Measurements from ENCODE around the gene ZBTB17. TPM values are rescaled to one million over a fixed set of nuclear protein-coding genes. Genes with fewer than 3 reads are reported as not detected.

The ZBTB17 gene
- total and polyA plus RNA-seq, 2 of the 8 experiments (the other 6 are each of a cell fraction or from before 2014, with no cell fraction given), result 24.7 to 36.2 TPM

DNA sequence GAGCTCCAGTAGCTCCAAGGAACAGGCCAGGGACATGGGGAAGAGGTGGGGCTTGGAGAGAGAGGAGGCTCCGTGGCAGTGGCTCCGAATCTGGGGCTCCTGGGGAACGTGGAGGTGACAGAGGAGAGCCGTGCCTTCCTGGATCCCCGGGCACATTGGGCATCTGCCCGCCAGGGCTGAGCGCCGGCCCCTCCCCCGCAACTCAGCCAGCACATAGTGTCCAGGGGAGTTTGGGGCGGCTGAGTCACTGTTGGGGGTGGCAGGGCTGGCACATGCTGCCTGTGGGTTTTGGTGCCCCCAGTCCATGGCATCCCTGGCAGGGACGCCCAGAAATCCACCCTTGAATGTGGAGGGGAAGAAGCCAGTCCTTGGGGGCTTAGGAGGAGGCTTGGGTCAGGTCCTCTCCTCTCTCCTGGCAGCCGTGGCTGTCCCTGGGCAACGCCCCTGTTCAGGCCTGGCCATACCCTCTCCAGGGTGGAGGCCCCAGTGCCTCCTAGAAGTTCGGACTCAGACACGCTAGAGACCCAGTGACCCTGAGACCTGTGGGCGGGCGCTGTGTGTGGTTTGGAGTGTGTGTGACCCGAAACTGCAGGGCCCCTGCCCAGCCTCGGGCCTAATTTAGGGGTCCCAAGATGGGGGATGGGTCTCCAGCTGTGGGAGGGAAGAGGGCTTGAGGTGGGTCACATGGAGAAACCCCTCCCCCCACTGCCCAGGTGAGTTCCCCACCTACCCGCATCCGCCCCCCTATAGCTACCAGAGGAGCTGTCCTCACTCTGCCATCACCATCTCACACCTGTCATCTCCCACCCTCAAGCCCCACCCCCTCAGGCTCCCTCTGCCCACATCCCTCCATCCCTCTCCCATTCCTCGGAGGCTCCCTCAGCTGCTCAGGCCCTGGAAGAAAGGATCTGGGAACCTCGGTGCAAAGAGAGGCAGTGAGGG, 40.3 kb upstream of the ZBTB17 start:
- Histone ChIP-seq H4K91ac (replicated peaks; ENCODE audit: insufficient read length, low read length) (no peak overlapping the region), H4K20me1 (replicated peaks in 1 of 2; ENCODE audit: control insufficient read depth in 1 of 2, insufficient read depth in 2 of 2, low read length in 2 of 2) (no peaks in the 10 kb centered on the region), H3K4me3 (ENCODE audit: extremely low read depth in 1 of 4, insufficient read depth in 2 of 4, low read depth in 3 of 4, low read length in 4 of 4) (no peak overlapping the region), H3K23ac (ENCODE audit: insufficient read length) (no peak overlapping the region), H3K9ac (replicated peaks in 1 of 4; ENCODE audit: extremely low read depth in 1 of 4, low read depth in 3 of 4, low read length in 3 of 4) (no peak overlapping the region), H4K8ac (ENCODE audit: extremely low read depth, insufficient read depth, low read length) (peak overlapping the region; percentile 26; the same call in 1 of the 2 replicates), H3K36me3 (ENCODE audit: control insufficient read depth in 2 of 4, insufficient read depth in 4 of 4, low read length in 3 of 4) (no peaks in the 10 kb centered on the region), H4K5ac (ENCODE audit: insufficient read length, low read depth, low read length) (no peak overlapping the region), H3K18ac (ENCODE audit: extremely low read depth, low read length) (no peak overlapping the region), H3K79me1 (ENCODE audit: low read depth, low read length) (no peaks in the 10 kb centered on the region), H3K9me3 (ENCODE audit: insufficient read depth in 2 of 2, low read depth in 1 of 2, low read length in 1 of 2) (no peaks in the 10 kb centered on the region), H2BK20ac (ENCODE audit: low read length) (no peak overlapping the region), H3K4me1 (replicated peaks in 1 of 4; ENCODE audit: control insufficient read depth in 3 of 4, insufficient read depth in 4 of 4, low read length in 3 of 4) (peaks cover 5 to 37% (median 22%) of the 10 kb centered on the region in 4 experiments), H2BK15ac (ENCODE audit: low read length) (peak overlapping the region; percentile 81; the same call in 1 of the 2 replicates), H2AFZ (ENCODE audit: low read length) (no peak overlapping the region), H3K4ac (replicated peaks; ENCODE audit: insufficient read length, low read depth, low read length) (no peak overlapping the region), H2AK5ac (ENCODE audit: low read depth, low read length) (no peak overlapping the region), H3K27ac (ENCODE audit: low read depth, low read length) (no peak overlapping the region), H3K27me3 (replicated peaks in 1 of 4; ENCODE audit: control insufficient read depth in 3 of 4, extremely low read depth in 1 of 4, insufficient read depth in 3 of 4, low read length in 3 of 4) (peaks cover 0 to 2% (median 0%) of the 10 kb centered on the region in 4 experiments; a peak in 1 of 7 replicates), H3K23me2 (ENCODE audit: low read depth, low read length) (no peaks in the 10 kb centered on the region; the same call in 1 of the 2 replicates), H3K4me2 (ENCODE audit: insufficient read depth in 1 of 2, low read depth in 2 of 2, low read length in 2 of 2) (no peak overlapping the region), H2BK5ac (ENCODE audit: low read depth, low read length) (peak overlapping the region; percentile 16; the same call in 1 of the 2 replicates), H2BK12ac (ENCODE audit: low read depth, low read length) (peak overlapping the region; percentile 68; the same call in 1 of the 2 replicates), H2BK120ac (replicated peaks; ENCODE audit: low read depth, low read length) (no peak overlapping the region), H3K79me2 (ENCODE audit: control insufficient read depth in 1 of 2, insufficient read depth in 2 of 2, low read length in 2 of 2) (no peaks in the 10 kb centered on the region), H3K56ac (replicated peaks; ENCODE audit: insufficient read length, low read depth, low read length) (no peak overlapping the region), H3K14ac (ENCODE audit: insufficient read length) (no peak overlapping the region)
- ChIA-PET POLR2A (ENCODE audit: partially characterized antibody) (interaction anchor here (0.6 to 1.3 kb wide), 4 partner anchors 9 to 249 kb away, joined by 3 to 5 read pairs (median 3); no protein-coding TSS in a partner anchor), CTCF (ENCODE audit: partially characterized antibody) (interaction anchor here (0.9 to 6.6 kb wide), 8 partner anchors 9 to 92 kb away, joined by 3 to 41 read pairs (median 3); no protein-coding TSS in a partner anchor)
- no peak for DNase-seq (ENCODE audit: low read depth in 1 of 2, low spot score in 2 of 2)
- FAIRE-seq, result no peak
- 88% methylated on average over 22 of the region's 23 CpGs; no CpG with 5 or more reads in 1 of the 2 experiments for WGBS, 2 experiments (ENCODE audit: extremely low coverage in 1 of 2, insufficient coverage in 1 of 2, insufficient read length in 1 of 2, insufficient replicate concordance in 2 of 2, low coverage in 1 of 2, low lambda C conversion rate in 2 of 2, missing lambda C conversion rate in 1 of 2)
- TF ChIP-seq RNF2 (IDR thresholded peaks at IDR 0.05; ENCODE audit: borderline replicate concordance, low read depth, low read length, missing control alignments, poor library complexity, severe bottlenecking) (no peak), TCF12 (IDR thresholded peaks at IDR 0.05; ENCODE audit: low read depth, low read length) (no peak), BACH1 (IDR thresholded peaks at IDR 0.05; ENCODE audit: low read length) (no peak), JUND (IDR thresholded peaks at IDR 0.05; ENCODE audit: low read length) (no peak), TAF7 (optimal IDR thresholded peaks at IDR 0.05; ENCODE audit: borderline replicate concordance, low read depth, low read length) (no peak), RFX5 (IDR thresholded peaks at IDR 0.05; ENCODE audit: borderline replicate concordance, low read depth, low read length) (no peak), CREB1 (IDR thresholded peaks at IDR 0.05) (no peak), CHD2 (IDR thresholded peaks at IDR 0.05; ENCODE audit: low read length) (no peak), RAD21 (IDR thresholded peaks at IDR 0.05 in 1 of 2, conservative IDR thresholded peaks at IDR 0.05 in 1 of 2; ENCODE audit: low read depth in 2 of 2, low read length in 2 of 2) (no peak)
- TF ChIP-seq, protein P1, sequence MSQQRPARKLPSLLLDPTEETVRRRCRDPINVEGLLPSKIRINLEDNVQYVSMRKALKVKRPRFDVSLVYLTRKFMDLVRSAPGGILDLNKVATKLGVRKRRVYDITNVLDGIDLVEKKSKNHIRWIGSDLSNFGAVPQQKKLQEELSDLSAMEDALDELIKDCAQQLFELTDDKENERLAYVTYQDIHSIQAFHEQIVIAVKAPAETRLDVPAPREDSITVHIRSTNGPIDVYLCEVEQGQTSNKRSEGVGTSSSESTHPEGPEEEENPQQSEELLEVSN (IDR thresholded peaks at IDR 0.05), result no peak

Data from H1 (cell line).